GM21576 (cell line): ENCODE results near the gene MAP2K7.
"Not testable (repeated sequence)": the region's sequence is repeated elsewhere in the genome, so short reads cannot be mapped to it uniquely, and the experiment has no call there.

ENCODE experiments used
- ATAC-seq: cut with Tn5 transposase; IDR thresholded peaks from one replicate; pipeline ENCODE4 v1.9.1; 2021; ENCODE audit warnings: mild to moderate bottlenecking, moderate library complexity; ENCODE audit not compliant: unreplicated experiment

MAP2K7 gene

GRCh38 chr19:7928741-7929701 lies 25.3 kb downstream of the MAP2K7 start:
- no peak for ATAC-seq

- not testable (repeated sequence) for ATAC-seq
Measured at GRCh38 chr19:7930030-7930429, 26.4 kb downstream of the MAP2K7 start.

GRCh38 chr19:7930765-7931164 lies 27.1 kb downstream of the MAP2K7 start:
- no peak for ATAC-seq

- ATAC-seq = no peak
Measured at GRCh38 chr19:7931221-7932061, 27.8 kb downstream of the MAP2K7 start.

- no peak for ATAC-seq
Measured at GRCh38 chr19:7932276-7932929, 28.7 kb downstream of the MAP2K7 start.

- no peak for ATAC-seq
Measured at GRCh38 chr19:7932930-7933300, 29.2 kb downstream of the MAP2K7 start.

- ATAC-seq = no peak
Measured at GRCh38 chr19:7933411-7933810, 29.7 kb downstream of the MAP2K7 start.

GRCh38 chr19:7933828-7934725 lies 30.4 kb downstream of the MAP2K7 start:
- ATAC-seq = no peak

GRCh38 chr19:7934766-7935165 lies 31.1 kb downstream of the MAP2K7 start:
- no peak for ATAC-seq

- ATAC-seq = no peak
Measured at GRCh38 chr19:7940841-7941240, 37.2 kb downstream of the MAP2K7 start.

GRCh38 chr19:7941895-7942596 lies 38.4 kb downstream of the MAP2K7 start:
- ATAC-seq = no peak

- ATAC-seq = no peak
Measured at GRCh38 chr19:7942981-7943443, 39.3 kb downstream of the MAP2K7 start.

GRCh38 chr19:7943444-7944176 lies 39.9 kb downstream of the MAP2K7 start, which contains the start of gene TIMM44:
Gene TIMM44 (minus strand): TSS chr19:7943666. CDS start chr19:7943651, 15 bp downstream.
- ATAC-seq = peak; percentile 87

- ATAC-seq = peak; percentile 27
Measured at GRCh38 chr19:7944177-7944761, 40.6 kb downstream of the MAP2K7 start.

- no peak for ATAC-seq
Measured at GRCh38 chr19:7947939-7948338, 44.3 kb downstream of the MAP2K7 start.

- ATAC-seq = no peak
Measured at GRCh38 chr19:7953060-7953459, 49.4 kb downstream of the MAP2K7 start.

GRCh38 chr19:7953576-7953975 lies 49.9 kb downstream of the MAP2K7 start:
- ATAC-seq = no peak

- no peak for ATAC-seq
Measured at GRCh38 chr19:7955696-7956095, 52.0 kb downstream of the MAP2K7 start.
